Lung (tissue), 12 donors: ENCODE data around the gene LYSMD2. TPM values are rescaled to one million over a fixed set of nuclear protein-coding genes. Genes with fewer than 3 reads are reported as not detected.

ENCODE experiments used
- ATAC-seq: fragments of 200-7000 bp; cut with Tn5 transposase; one replicate; pipeline ENCODE4 v1.9.1; 2020; ENCODE audit warnings: moderate number of reproducible peaks; ENCODE audit not compliant: insufficient read depth, low FRiP score
- DNase-seq, 3 donors: peaks; one replicate each; pipeline ENCODE4 v3.0.0-alpha.2; 2013 to 2017
- H3K27ac ChIP-seq, 2 donors: one replicate each; pipeline ENCODE4 v1.5.1; 2013; ENCODE audit warnings: mild to moderate bottlenecking in 2 of 2, moderate library complexity in 2 of 2, control low read depth in 1 of 2, inconsistent platforms in 1 of 2, low read depth in 1 of 2, low read length in 1 of 2
- H3K27me3 ChIP-seq, 3 donors: one replicate each; pipeline ENCODE4 v1.5.1; 2013; ENCODE audit warnings: low read length in 2 of 3; ENCODE audit not compliant: control insufficient read depth in 3 of 3, insufficient read depth in 3 of 3
- H3K36me3 ChIP-seq, 4 donors: one replicate each; pipeline ENCODE4 v1.5.1; 2013; ENCODE audit warnings: low read length in 4 of 4, mild to moderate bottlenecking in 1 of 4, moderate library complexity in 1 of 4; ENCODE audit not compliant: control insufficient read depth in 4 of 4, insufficient read depth in 4 of 4
- H3K4me1 ChIP-seq, 5 donors: one replicate each; pipeline ENCODE4 v1.5.1; 2013; ENCODE audit warnings: low read length in 5 of 5, mild to moderate bottlenecking in 2 of 5, moderate library complexity in 1 of 5; ENCODE audit not compliant: control insufficient read depth in 5 of 5, insufficient read depth in 5 of 5
- H3K4me3 ChIP-seq: one replicate; pipeline ENCODE4 v1.5.1; 2013; ENCODE audit warnings: mild to moderate bottlenecking, control low read depth, moderate library complexity
- H3K9ac ChIP-seq, 2 donors: one replicate each; pipeline ENCODE4 v1.5.1; 2013; ENCODE audit warnings: low read length in 2 of 2, control low read depth in 1 of 2; ENCODE audit not compliant: insufficient read depth in 1 of 2
- H3K9me3 ChIP-seq, 4 donors: one replicate each; pipeline ENCODE4 v1.5.1; 2013; ENCODE audit warnings: low read length in 3 of 4, mild to moderate bottlenecking in 1 of 4, moderate library complexity in 1 of 4; ENCODE audit not compliant: control insufficient read depth in 4 of 4, insufficient read depth in 3 of 4
- WGBS, 2 donors: extraction: QIAGEN DNeasy Blood & Tissue Kit; methylation state at CpG; one replicate each; pipeline ENCODE4 v1.1.7; 2013; 5-methylcytosine and 5-hydroxymethylcytosine counted together
- polyA plus RNA-seq, 2 donors: library from polyadenylated mRNA; stranded (reverse); fragments of 200-250 nt; gene quantifications; one replicate each; pipeline ENCODE4 v1.2.1, GENCODE V29; 2013
- total RNA-seq, 2 donors: library from RNA; depleted of rRNA in 1 of 2; stranded (reverse); fragments of >200 nt in 1 of 2; gene quantifications; one replicate each; pipeline ENCODE4 v1.2.1, GENCODE V29; 2014 to 2021
- TF ChIP-seq, protein P1 (sequence below): IDR thresholded peaks from 2 replicates; pipeline ENCODE4 v1.5.1; 2012; ENCODE audit warnings: mild to moderate bottlenecking; ENCODE audit errors: control extremely low read depth, extremely low read depth
- donor health status: control.
- donor health status: control.
- donor health status: Bipolar disorder and iron deficiency.
- donor health status: healthy.
- donor health status: DM: yes; HTN: yes; CAD: no.

The LYSMD2 gene
- total and polyA plus RNA-seq, 4 donors: 8.1 to 17.4 (median 13.6) TPM

DNA sequence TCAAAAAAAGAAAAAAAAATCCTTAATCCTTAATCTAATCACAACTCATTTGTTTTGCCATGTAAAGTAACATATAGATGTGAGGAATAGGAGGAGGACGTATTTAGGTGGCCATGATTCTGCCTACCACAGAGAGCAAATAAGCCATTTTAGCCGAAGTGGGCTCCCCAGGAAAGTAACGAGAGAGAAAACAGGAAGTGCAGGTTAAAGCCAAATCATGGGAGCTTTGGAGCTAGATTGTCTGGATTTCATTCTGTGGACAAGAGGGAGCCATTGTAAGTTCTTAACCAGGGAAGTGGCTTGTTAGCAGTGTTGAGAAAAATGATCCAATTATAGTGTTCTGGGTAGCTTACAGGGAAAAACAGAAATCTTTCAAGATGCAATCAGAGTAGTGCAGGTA, 23.4 kb upstream of the LYSMD2 start:
- no peak for ATAC-seq
- Histone ChIP-seq H3K27ac (no peak overlapping the region), H3K27me3 (no peaks in the 10 kb centered on the region), H3K4me1 (peaks cover 4 to 18% (median 7%) of the 10 kb centered on the region in 5 donors), H3K9me3 (no peaks in the 10 kb centered on the region), H3K4me3 (no peak overlapping the region), H3K36me3 (no peaks in the 10 kb centered on the region), H3K9ac (no peak overlapping the region)
- no peak for DNase-seq
- TF ChIP-seq, protein P1, sequence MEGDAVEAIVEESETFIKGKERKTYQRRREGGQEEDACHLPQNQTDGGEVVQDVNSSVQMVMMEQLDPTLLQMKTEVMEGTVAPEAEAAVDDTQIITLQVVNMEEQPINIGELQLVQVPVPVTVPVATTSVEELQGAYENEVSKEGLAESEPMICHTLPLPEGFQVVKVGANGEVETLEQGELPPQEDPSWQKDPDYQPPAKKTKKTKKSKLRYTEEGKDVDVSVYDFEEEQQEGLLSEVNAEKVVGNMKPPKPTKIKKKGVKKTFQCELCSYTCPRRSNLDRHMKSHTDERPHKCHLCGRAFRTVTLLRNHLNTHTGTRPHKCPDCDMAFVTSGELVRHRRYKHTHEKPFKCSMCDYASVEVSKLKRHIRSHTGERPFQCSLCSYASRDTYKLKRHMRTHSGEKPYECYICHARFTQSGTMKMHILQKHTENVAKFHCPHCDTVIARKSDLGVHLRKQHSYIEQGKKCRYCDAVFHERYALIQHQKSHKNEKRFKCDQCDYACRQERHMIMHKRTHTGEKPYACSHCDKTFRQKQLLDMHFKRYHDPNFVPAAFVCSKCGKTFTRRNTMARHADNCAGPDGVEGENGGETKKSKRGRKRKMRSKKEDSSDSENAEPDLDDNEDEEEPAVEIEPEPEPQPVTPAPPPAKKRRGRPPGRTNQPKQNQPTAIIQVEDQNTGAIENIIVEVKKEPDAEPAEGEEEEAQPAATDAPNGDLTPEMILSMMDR: no peak
- 38 to 43% methylated on average over 3 of the region's 3 CpGs for WGBS, 2 donors

GRCh38 chr15:51759557-51760070, 22.2 kb upstream of the LYSMD2 start:
- Histone ChIP-seq H3K4me3 (no peak overlapping the region), H3K27me3 (peaks cover 0 to 3% (median 3%) of the 10 kb centered on the region in 3 donors), H3K9ac (no peak overlapping the region), H3K36me3 (no peaks in the 10 kb centered on the region), H3K4me1 (peaks cover 4 to 18% (median 7%) of the 10 kb centered on the region in 5 donors), H3K27ac (no peak overlapping the region), H3K9me3 (no peaks in the 10 kb centered on the region)
- DNase-seq (peak; percentile 79 to 95 (median 89)), ATAC-seq (no peak)
- TF ChIP-seq, protein P1: no peak
- 36 to 45% methylated on average over 3 of the region's 3 CpGs for WGBS, 2 donors

GRCh38 chr15:51758645-51759044, 21.2 kb upstream of the LYSMD2 start:
- no peak for ATAC-seq
- H3K4me1 ChIP-seq: peaks cover 4 to 18% (median 7%) of the 10 kb centered on the region in 5 donors
- peak; percentile 35 to 74 (median 55) for DNase-seq

More at GRCh38 chr15:51758645-51759044, 21.2 kb upstream of the LYSMD2 start:
- Histone ChIP-seq H3K9ac (no peak overlapping the region), H3K27me3 (peaks cover 0 to 11% (median 3%) of the 10 kb centered on the region in 3 donors), H3K4me3 (no peak overlapping the region), H3K9me3 (no peaks in the 10 kb centered on the region), H3K27ac (peak overlapping the region in 1 of 2 donors; percentile 51), H3K36me3 (no peaks in the 10 kb centered on the region)
- TF ChIP-seq, protein P1: no peak
- 49 to 77% methylated on average over 1 of the region's 1 CpG for WGBS, 2 donors
